AG09309 (cell line): Measurements from ENCODE around the gene MGAT5.
"Not testable (repeated sequence)": the region's sequence is repeated elsewhere in the genome, so short reads cannot be mapped to it uniquely, and the experiment has no call there.

ENCODE experiments used
- DNase-seq: peaks from one replicate; pipeline ENCODE4 v3.0.0-alpha.2; 2010; ENCODE audit warnings: low read depth
- H3K4me3 ChIP-seq: 2 replicates; pipeline ENCODE4 v1.5.1; 2011; ENCODE audit warnings: mild to moderate bottlenecking, low read depth, low read length, moderate library complexity; ENCODE audit not compliant: control insufficient read depth
- CTCF ChIP-seq: IDR thresholded peaks from 2 replicates; pipeline ENCODE4 v1.5.1; 2011; ENCODE audit warnings: mild to moderate bottlenecking, low read depth, low read length, inconsistent platforms; ENCODE audit not compliant: insufficient read depth, control insufficient read depth; ENCODE audit errors: missing control alignments

MGAT5 gene

GRCh38 chr2:134469516-134470115 is 215.7 kb downstream of the MGAT5 start:
- no peak for DNase-seq
- no peak for TF ChIP-seq CTCF
- no peak overlapping the region for H3K4me3 ChIP-seq

GRCh38 chr2:134470561-134471168 is 216.8 kb downstream of the MGAT5 start:
- no peak for TF ChIP-seq CTCF
- DNase-seq: no peak
- H3K4me3 ChIP-seq: no peak overlapping the region

DNA sequence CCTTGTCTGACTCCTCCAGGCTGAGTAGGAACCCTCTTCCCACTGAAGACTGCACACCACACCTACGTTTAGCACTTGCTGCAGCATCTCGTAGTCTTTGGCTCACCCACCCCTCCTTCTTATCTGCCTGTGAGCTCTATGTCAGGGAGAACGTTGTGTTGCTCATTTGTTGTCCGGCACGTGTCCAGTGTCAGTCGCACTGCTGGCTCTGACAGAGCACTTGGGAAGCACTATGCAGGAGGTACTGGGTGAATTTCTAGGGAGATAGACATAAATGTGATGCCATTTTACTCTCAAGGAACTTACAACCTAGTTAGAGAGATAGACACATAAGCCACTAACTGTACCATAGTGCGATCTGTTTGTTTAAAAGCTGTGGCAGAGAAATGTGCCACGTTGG is 223.1 kb downstream of the MGAT5 start:
- not testable (repeated sequence) for DNase-seq, H3K4me3 ChIP-seq

DNA sequence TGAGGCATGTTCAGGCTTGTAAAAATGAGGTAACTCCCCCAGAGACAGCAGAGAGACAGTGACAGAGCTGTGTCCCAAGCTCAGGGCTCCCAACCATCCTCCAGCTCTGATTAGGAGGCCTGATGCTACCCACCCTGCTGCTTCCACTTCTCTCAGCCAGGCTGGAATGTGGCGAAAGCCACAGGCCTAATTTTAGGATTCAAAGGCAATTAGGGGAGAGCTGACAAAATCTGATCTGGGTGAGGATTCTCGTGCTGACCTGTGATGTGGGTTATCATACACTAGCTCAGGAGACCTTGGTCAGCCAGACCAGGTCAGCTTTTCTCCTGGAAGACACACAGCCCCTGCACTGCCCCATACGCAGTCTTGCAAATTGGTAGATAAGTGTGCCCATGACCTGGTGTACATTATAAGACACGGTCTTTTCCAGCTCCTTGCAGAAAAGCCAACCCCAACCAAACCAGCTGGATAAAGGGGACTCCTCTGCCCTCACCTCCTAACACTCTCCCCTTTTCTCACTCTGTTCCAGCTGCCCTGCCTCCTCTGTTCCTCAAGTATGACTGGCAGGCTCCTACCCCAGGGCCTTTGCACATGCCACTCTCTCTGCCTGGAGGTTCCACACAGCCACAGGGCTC is 225.9 kb downstream of the MGAT5 start:
- TF ChIP-seq CTCF: no peak
- H3K4me3 ChIP-seq: no peak overlapping the region
- no peak for DNase-seq

- TF ChIP-seq CTCF: no peak
Observed at GRCh38 chr2:134482131-134482723, 228.4 kb downstream of the MGAT5 start.

GRCh38 chr2:134482766-134483340 is 229.0 kb downstream of the MGAT5 start:
- no peak for TF ChIP-seq CTCF
- no peak overlapping the region for H3K4me3 ChIP-seq

More at GRCh38 chr2:134482131-134482723, 228.4 kb downstream of the MGAT5 start:
- H3K4me3 ChIP-seq: no peak overlapping the region
- no peak for DNase-seq

More at GRCh38 chr2:134482766-134483340, 229.0 kb downstream of the MGAT5 start:
- DNase-seq: no peak
